ENCODE data around the gene ADAM12. TPM values are rescaled to one million over a fixed set of nuclear protein-coding genes. Genes with fewer than 3 reads are reported as not detected.

ADAM12 gene
- total RNA-seq, 1 experiment from 2014 or later = 0.24 TPM

GRCh38 chr10:126221874-126222273 is 166.4 kb downstream of the ADAM12 start:
- Histone ChIP-seq H3K27me3 (ENCODE audit: insufficient read depth, low read length) (no peaks in the 10 kb centered on the region), H3K9ac (ENCODE audit: extremely low read depth, insufficient read length, low read length) (no peak overlapping the region), H2BK15ac (ENCODE audit: low read depth, low read length) (no peak overlapping the region), H3K4ac (ENCODE audit: low read depth, low read length) (no peak overlapping the region), H3K9me3 (ENCODE audit: control insufficient read depth, low read depth, low read length) (no peaks in the 10 kb centered on the region), H3K4me2 (ENCODE audit: insufficient read depth, insufficient read length, low read length) (no peak overlapping the region), H4K20me1 (ENCODE audit: control insufficient read depth, insufficient read depth, insufficient read length) (no peaks in the 10 kb centered on the region), H3K79me1 (ENCODE audit: insufficient read depth, low read depth, low read length, poor library complexity, severe bottlenecking) (no peaks in the 10 kb centered on the region), H3K56ac (ENCODE audit: insufficient read length, low read depth, low read length) (no peak overlapping the region), H4K5ac (ENCODE audit: insufficient read length, low read depth, low read length) (no peak overlapping the region), H2BK5ac (ENCODE audit: insufficient read length, low read length) (no peak overlapping the region), H3K18ac (ENCODE audit: insufficient read length, low read depth, low read length) (no peak overlapping the region), H3K23me2 (ENCODE audit: insufficient read length, low read depth, low read length, poor library complexity, severe bottlenecking) (no peaks in the 10 kb centered on the region), H3K27ac (ENCODE audit: insufficient read length, low read depth, low read length) (no peak overlapping the region), H3T11ph (ENCODE audit: low read length) (no peak overlapping the region), H2AK5ac (ENCODE audit: insufficient read length, low read length) (no peak overlapping the region), H4K8ac (replicated peaks; ENCODE audit: insufficient read length, low read depth, low read length) (no peak overlapping the region), H3K14ac (ENCODE audit: insufficient read depth, low read length) (no peak overlapping the region; the same call in 1 of the 2 replicates), H2BK120ac (ENCODE audit: low read depth, low read length, poor library complexity, severe bottlenecking) (no peak overlapping the region), H3K4me1 (ENCODE audit: insufficient read depth, low read length) (peaks cover 4% of the 10 kb centered on the region; the same call in 1 of the 2 replicates), H3K79me2 (ENCODE audit: insufficient read depth, low read length) (no peaks in the 10 kb centered on the region), H2BK20ac (ENCODE audit: low read depth, low read length, poor library complexity, severe bottlenecking) (no peak overlapping the region), H2AFZ (ENCODE audit: low read length) (no peak overlapping the region), H3K23ac (ENCODE audit: insufficient read length, low read depth, low read length) (no peak overlapping the region), H2BK12ac (ENCODE audit: insufficient read length, low read depth, low read length) (no peak overlapping the region), H4K91ac (ENCODE audit: insufficient read length, low read depth, low read length) (no peak overlapping the region)
- H3K36me3 Mint-ChIP-seq (ENCODE audit: insufficient read depth in 1 of 3, low read depth in 3 of 3) = no peaks in the 10 kb centered on the region; a peak in 1 of 7 replicates
- H3K4me1 Mint-ChIP-seq = peaks cover 6 to 15% of the 10 kb centered on the region in 2 experiments; a peak in 3 of 4 replicates
- H3K4me3 Mint-ChIP-seq = no peak overlapping the region
- H3K27me3 Mint-ChIP-seq (ENCODE audit: low read depth) = no peaks in the 10 kb centered on the region; the same call in none of the 2 replicates
- no peak for TF ChIP-seq CTCF (conservative IDR thresholded peaks at IDR 0.05)
- no peaks in the 10 kb centered on the region for H3K9me3 Mint-ChIP-seq
- WGBS (ENCODE audit: extremely low coverage, insufficient read length, low lambda C conversion rate) = no CpG with 5 or more reads among the region's 5 CpGs
- no peak overlapping the region for H3K27ac Mint-ChIP-seq
- DNase-seq = no peak

All from H9 (cell line).